Ishikawa (cell line): ENCODE measurements around the gene ZNF138.

Experiments
- CEBPB ChIP-seq: IDR thresholded peaks from 2 replicates; pipeline ENCODE4 v1.6.1; 2012
- EGR1 ChIP-seq: IDR thresholded peaks from 2 replicates; pipeline ENCODE4 v1.6.1; 2012
- EP300 ChIP-seq: IDR thresholded peaks from 2 replicates; pipeline ENCODE4 v1.6.1; 2012; ENCODE audit warnings: borderline replicate concordance
- MAX ChIP-seq: IDR thresholded peaks from 2 replicates; pipeline ENCODE4 v1.6.1; 2012
- RAD21 ChIP-seq: IDR thresholded peaks from 2 replicates; pipeline ENCODE4 v1.6.1; 2012; ENCODE audit warnings: low read depth
- REST ChIP-seq: IDR thresholded peaks from 2 replicates; pipeline ENCODE4 v1.6.1; 2012; ENCODE audit warnings: low read depth, mild to moderate bottlenecking
- TAF1 ChIP-seq: IDR thresholded peaks from 2 replicates; pipeline ENCODE4 v1.6.1; 2012; ENCODE audit warnings: low read depth, mild to moderate bottlenecking
- YY1 ChIP-seq: IDR thresholded peaks from 2 replicates; pipeline ENCODE4 v1.6.1; 2012; ENCODE audit warnings: low read depth

GRCh38 chr7:64839910-64840309 lies 45.7 kb downstream of the ZNF138 start:
- TF ChIP-seq EGR1 (no peak), RAD21 (no peak), EP300 (no peak), YY1 (no peak), CEBPB (no peak), MAX (no peak), REST (no peak), TAF1 (no peak)
